ENCODE data around the gene CCDC124. TPM values are rescaled to one million over a fixed set of nuclear protein-coding genes. Genes with fewer than 3 reads are reported as not detected.

CCDC124 gene
- total RNA-seq, 2 donors from 2014 or later, result 45.2 to 122 TPM

DNA sequence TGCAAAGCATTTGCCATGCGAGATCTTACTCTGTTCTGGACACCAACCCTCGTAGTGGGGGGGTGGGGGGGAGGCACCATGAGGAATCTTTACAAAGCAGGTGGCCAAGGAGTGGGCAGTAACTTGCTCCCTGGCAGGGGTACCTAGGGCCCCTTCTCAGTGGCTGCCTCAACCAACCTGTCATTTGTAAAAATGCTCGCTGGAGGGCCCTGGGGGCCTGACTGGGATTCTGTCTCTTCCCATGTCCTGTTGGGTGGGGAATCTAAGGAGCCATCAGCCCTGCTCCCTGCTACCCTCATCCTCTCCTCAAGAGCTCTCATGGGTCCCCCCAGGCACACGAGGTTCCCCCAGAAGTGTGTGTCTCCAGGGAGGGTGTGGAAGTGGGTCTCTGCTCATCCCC is 35.5 kb downstream of the CCDC124 start:
- no peak for DNase-seq
- H3K36me3 ChIP-seq, result no peaks in the 10 kb centered on the region
- TF ChIP-seq, protein P1, sequence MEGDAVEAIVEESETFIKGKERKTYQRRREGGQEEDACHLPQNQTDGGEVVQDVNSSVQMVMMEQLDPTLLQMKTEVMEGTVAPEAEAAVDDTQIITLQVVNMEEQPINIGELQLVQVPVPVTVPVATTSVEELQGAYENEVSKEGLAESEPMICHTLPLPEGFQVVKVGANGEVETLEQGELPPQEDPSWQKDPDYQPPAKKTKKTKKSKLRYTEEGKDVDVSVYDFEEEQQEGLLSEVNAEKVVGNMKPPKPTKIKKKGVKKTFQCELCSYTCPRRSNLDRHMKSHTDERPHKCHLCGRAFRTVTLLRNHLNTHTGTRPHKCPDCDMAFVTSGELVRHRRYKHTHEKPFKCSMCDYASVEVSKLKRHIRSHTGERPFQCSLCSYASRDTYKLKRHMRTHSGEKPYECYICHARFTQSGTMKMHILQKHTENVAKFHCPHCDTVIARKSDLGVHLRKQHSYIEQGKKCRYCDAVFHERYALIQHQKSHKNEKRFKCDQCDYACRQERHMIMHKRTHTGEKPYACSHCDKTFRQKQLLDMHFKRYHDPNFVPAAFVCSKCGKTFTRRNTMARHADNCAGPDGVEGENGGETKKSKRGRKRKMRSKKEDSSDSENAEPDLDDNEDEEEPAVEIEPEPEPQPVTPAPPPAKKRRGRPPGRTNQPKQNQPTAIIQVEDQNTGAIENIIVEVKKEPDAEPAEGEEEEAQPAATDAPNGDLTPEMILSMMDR (IDR thresholded peaks at IDR 0.05), result no peak
- peaks cover 18% of the 10 kb centered on the region for H3K27me3 ChIP-seq
- no peak overlapping the region for H3K4me3 ChIP-seq
- no peak overlapping the region for H3K27ac ChIP-seq
- intact Hi-C loops (cut with DNase I), result no loop called here
- no peaks in the 10 kb centered on the region for H3K4me1 ChIP-seq
- H3K9ac ChIP-seq (ENCODE audit: low read depth in 2 of 2, low read length in 2 of 2), result no peak overlapping the region
- no peaks in the 10 kb centered on the region for H3K9me3 ChIP-seq

GRCh38 chr19:17969096-17969792 is 36.4 kb downstream of the CCDC124 start:
- Histone ChIP-seq H3K27ac (no peak overlapping the region), H3K36me3 (no peaks in the 10 kb centered on the region), H3K9ac (ENCODE audit: low read depth in 2 of 2, low read length in 2 of 2) (no peak overlapping the region), H3K27me3 (peaks cover 18% of the 10 kb centered on the region), H3K4me3 (no peak overlapping the region), H3K9me3 (no peaks in the 10 kb centered on the region), H3K4me1 (no peaks in the 10 kb centered on the region)
- DNase-seq, result no peak
- TF ChIP-seq, protein P1 (IDR thresholded peaks at IDR 0.05), result no peak
- intact Hi-C loops (cut with DNase I), result no loop called here

DNA sequence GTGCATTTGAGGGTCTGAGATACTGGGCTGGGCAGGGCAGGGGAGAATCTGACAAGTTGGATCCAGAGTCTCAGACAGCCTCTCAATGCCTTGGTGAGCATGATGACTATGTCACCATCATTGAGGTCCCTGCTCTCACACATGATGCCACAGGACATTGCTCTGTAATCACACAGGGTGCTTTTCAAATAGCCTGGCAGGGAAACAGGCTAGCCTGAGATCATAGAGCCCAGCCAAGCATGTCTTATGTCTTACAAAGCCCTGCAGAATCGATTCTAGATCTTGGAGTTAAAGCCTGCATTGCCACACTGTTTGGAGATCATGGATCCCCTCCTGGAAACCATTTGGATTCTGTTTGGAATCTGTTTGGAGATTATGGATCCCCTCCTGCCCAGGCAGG is 39.4 kb downstream of the CCDC124 start:
- no peaks in the 10 kb centered on the region for H3K4me1 ChIP-seq
- TF ChIP-seq, protein P1 (IDR thresholded peaks at IDR 0.05), result no peak
- intact Hi-C loops (cut with DNase I), result no loop called here
- no peak for DNase-seq
- no peaks in the 10 kb centered on the region for H3K9me3 ChIP-seq
- no peak overlapping the region for H3K27ac ChIP-seq
- H3K9ac ChIP-seq (ENCODE audit: low read depth in 2 of 2, low read length in 2 of 2), result no peak overlapping the region
- no peaks in the 10 kb centered on the region for H3K36me3 ChIP-seq
- no peak overlapping the region for H3K4me3 ChIP-seq
- H3K27me3 ChIP-seq, result peaks cover 8% of the 10 kb centered on the region

- no peaks in the 10 kb centered on the region for H3K27me3 ChIP-seq
- no peak overlapping the region for H3K27ac ChIP-seq
- no peak overlapping the region for H3K9ac ChIP-seq (ENCODE audit: low read depth in 2 of 2, low read length in 2 of 2)
- H3K4me1 ChIP-seq, result no peaks in the 10 kb centered on the region
- no peaks in the 10 kb centered on the region for H3K36me3 ChIP-seq
- no peaks in the 10 kb centered on the region for H3K9me3 ChIP-seq
- no peak overlapping the region for H3K4me3 ChIP-seq
- intact Hi-C loops (cut with DNase I), result no loop called here
- no peak for DNase-seq
- TF ChIP-seq, protein P1 (IDR thresholded peaks at IDR 0.05), result no peak
These were observed 40.9 kb downstream of the CCDC124 start for GRCh38 chr19:17973759-17974158.

DNA sequence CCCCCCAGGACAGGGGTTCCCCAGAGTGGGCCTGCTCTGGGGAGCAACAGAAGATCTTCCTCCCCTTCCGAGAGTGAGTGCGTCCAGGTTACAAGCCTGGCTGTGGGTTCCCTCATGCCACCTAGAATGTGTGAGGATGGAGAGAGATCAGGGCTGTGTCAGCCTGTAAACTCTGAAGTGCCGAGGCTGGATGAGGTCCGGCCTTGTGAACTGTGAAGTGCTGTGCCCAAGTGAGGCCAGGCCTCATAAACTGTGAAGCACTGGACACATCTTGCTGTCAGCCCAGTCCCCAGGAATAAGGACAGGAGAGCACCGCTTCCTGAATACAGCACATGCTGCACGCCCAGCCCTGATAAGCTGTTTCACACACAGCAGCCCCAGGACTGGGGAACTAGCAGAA is 41.7 kb downstream of the CCDC124 start:
- Histone ChIP-seq H3K27me3 (no peaks in the 10 kb centered on the region), H3K4me3 (no peak overlapping the region), H3K27ac (no peak overlapping the region), H3K9me3 (no peaks in the 10 kb centered on the region), H3K9ac (ENCODE audit: low read depth in 2 of 2, low read length in 2 of 2) (no peak overlapping the region), H3K4me1 (no peaks in the 10 kb centered on the region), H3K36me3 (no peaks in the 10 kb centered on the region)
- TF ChIP-seq, protein P1 (IDR thresholded peaks at IDR 0.05), result no peak
- intact Hi-C loops (cut with DNase I), result no loop called here
- DNase-seq, result no peak
